ENCODE data around the gene ADGRV1.

DNA sequence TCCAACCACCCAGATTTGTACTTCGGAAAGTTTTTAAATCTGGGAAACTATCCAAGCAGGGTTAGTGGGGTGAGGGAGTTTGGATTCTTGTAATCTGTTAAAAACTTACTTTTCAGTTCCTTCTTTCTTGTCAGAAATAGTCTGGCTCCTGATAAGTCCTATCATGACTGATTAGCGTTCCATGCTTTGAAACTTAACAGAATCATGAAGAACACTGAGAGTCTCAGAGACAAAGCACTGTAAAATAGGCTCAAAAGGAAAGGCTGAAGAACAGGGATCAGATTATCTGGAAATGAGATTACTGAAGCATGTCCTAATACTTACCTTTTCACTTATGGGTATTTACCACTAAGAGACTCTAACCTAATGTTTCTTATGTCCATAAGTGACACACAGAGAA is 582.1 kb downstream of the ADGRV1 start:
- TF ChIP-seq CTCF (IDR thresholded peaks at IDR 0.05) (no peak), POLR2A (IDR thresholded peaks at IDR 0.05) (no peak)
